Activated T-helper 2 cell treated with anti-CD3 and anti-CD28 coated beads, Interferon-gamma antibody, Interleukin-2, Interleukin-4, amounts not matched to agents 10 μg/mL and 5 μg/mL and 100 μg/mL, durations not matched to agents 14 hours and 24 hours and 36 hours (primary cell): ENCODE data around the gene KHSRP. TPM values are rescaled to one million over a fixed set of nuclear protein-coding genes. Genes with fewer than 3 reads are reported as not detected.
A peak's percentile ranks its signal among the peaks of the same experiment; 100 is the strongest.

Experiments used
- DNase-seq: peaks from one replicate; pipeline ENCODE4 v3.0.0; 2021; ENCODE audit warnings: low spot score
- H3K27ac Mint-ChIP-seq: one replicate; pipeline ENCODE4 v1.8.0; 2021; ENCODE audit warnings: mixed read lengths
- H3K27me3 Mint-ChIP-seq: one replicate; pipeline ENCODE4 v1.8.0; 2021; ENCODE audit warnings: low read depth, mixed read lengths
- H3K36me3 Mint-ChIP-seq: one replicate; pipeline ENCODE4 v1.8.0; 2021; ENCODE audit warnings: low read depth, mixed read lengths
- H3K4me1 Mint-ChIP-seq: one replicate; pipeline ENCODE4 v1.8.0; 2021; ENCODE audit warnings: low read depth, mixed read lengths
- H3K4me3 Mint-ChIP-seq: one replicate; pipeline ENCODE4 v1.8.0; 2021; ENCODE audit warnings: low read depth, mild to moderate bottlenecking, moderate library complexity, mixed read lengths
- H3K9me3 Mint-ChIP-seq: one replicate; pipeline ENCODE4 v1.8.0; 2021; ENCODE audit warnings: mixed read lengths
- intact Hi-C: fragments of 100-400 bp; cut with micrococcal nuclease; formaldehyde crosslinking; loops from one replicate; pipeline ENCODE4 v1.15.1; 2023
- total RNA-seq: library from RNA; stranded (reverse); gene quantifications from 2 replicates; pipeline ENCODE4 v1.2.3, GENCODE V29; 2022

KHSRP gene
- total RNA-seq, 1 donor from 2014 or later, result 413 TPM

DNA sequence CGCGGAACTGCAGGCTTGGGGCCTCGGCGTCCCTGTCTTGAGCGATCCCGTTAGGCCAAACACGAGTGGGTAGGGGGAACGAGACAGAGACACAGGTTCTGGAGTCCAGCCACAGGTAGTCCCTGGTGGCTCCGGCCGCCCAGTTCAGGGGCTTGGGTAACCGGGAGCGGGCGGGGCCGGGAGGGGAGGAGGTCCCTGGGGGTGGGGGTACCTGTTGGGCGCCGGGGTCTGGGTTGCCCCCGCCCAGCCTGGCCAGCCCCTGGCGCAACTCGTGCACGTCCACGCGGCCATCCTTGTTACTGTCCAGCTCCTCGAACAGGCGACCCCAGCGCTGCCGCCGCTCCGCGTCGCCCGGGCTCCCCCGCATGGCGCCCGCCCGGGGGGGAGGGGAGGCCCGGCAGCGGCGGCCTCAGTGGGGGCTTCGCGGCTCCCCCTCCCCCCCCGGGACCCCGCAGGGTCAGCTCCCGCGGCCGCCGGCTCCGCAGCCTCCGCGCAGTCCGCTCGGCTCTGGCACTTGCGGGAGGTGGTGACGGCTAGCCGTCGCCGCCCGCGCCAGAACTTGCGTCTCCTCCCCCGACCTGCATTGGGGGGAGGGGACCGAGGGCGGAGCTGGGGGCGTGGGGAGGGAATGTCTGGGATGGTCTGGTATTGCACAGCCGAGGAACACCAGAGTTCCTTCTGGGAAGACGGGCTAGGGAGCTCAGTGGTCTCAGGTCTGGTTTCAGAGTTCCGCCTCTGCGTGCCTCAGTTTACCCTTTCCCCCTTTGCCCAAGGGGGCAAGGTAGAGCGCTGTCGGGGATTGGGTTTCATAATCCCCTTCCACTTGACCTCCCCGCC, 34.9 kb upstream of the KHSRP start, which contains the start of gene SLC25A23:
TSS of gene SLC25A23 (minus strand) at position 531 of the 837 bp plus-strand sequence. CDS start at position 367, 164 bp downstream.
- H3K9me3 Mint-ChIP-seq, result peaks cover 9% of the 10 kb centered on the region
- no peaks in the 10 kb centered on the region for H3K27me3 Mint-ChIP-seq
- H3K27ac Mint-ChIP-seq, result peak within 1 kb of the TSS; percentile 48
- H3K4me1 Mint-ChIP-seq, result peaks cover 8% of the 10 kb centered on the region
- DNase-seq, result peak; percentile 53
- intact Hi-C loops, result loop anchor here (1.0 kb wide), 2 partner anchors 34 to 57 kb away; no protein-coding TSS in a partner anchor
- H3K4me3 Mint-ChIP-seq, result peak within 1 kb of the TSS; percentile 88
- H3K36me3 Mint-ChIP-seq, result peaks cover 20% of the 10 kb centered on the region

DNA sequence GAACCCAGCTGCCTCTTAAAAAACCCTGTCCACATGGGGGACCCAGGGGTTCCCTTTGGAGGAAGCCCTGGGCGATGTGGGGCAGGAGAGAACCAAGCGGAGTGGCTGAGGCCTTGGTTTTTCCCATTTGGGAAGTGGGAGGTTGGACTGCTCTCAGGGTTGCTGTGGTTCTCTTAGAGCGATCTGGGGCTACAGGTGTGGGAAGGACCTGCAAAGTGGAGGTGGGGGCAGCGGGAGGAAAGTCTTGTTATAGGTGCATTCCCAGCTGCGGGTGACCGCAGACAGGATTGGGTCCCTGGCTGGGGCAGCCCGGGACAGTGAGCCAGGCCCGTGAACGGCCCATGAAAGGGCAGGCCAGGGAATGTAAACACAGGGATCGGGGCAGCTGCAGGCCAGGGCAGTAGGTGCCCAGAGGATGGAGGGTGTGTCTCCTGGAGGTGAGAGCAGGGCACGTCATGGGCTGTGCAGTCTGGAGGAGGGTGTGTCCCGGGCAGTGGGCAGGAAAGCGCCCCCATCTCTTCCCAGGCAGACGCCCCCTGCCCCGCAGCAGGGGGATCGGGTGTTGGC, 34.2 kb upstream of the KHSRP start:
- peak overlapping the region; percentile 48 for H3K27ac Mint-ChIP-seq
- H3K4me3 Mint-ChIP-seq, result peak overlapping the region; percentile 86
- peaks cover 7% of the 10 kb centered on the region for H3K4me1 Mint-ChIP-seq
- intact Hi-C loops, result no loop called here
- peaks cover 15% of the 10 kb centered on the region for H3K9me3 Mint-ChIP-seq
- no peak for DNase-seq
- H3K36me3 Mint-ChIP-seq, result peaks cover 27% of the 10 kb centered on the region
- H3K27me3 Mint-ChIP-seq, result no peaks in the 10 kb centered on the region

DNA sequence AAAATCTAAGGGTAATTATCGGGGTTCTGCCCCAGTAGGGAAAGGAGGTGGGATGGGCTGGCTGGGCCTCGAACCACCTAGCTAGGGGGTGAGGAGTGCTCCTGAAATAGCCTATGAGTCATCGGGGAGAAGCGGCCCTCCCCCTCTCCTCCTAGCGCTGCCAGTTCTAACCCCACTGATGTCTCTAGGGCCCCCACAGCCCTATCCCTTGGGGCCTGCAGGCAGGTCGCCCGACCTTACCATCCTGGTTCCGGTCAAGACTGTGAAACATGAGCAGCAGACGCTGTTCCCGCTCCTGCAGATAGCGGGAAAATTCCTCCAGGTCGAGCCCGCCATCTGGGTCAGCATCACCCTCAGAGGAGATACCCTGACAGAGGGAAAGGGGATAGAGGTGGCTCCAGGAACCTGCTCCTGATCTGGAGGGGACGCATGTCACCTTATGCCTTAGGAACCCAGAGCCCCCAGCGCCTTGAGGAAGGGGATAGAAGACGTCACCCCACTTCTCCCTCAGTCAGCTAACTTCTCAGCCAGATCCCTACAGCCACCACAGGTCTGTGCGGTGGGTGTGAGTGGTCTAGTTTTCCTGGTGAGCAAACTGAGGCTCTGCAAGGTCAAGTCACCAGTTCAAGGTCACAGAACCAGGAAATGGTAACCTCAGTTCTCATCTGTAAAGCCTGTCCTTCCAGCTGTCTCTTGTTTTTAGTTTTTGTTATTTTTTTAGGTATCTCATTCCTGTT, 33.5 kb upstream of the KHSRP start:
- intact Hi-C loops, result no loop called here
- H3K27ac Mint-ChIP-seq, result no peak overlapping the region

DNA sequence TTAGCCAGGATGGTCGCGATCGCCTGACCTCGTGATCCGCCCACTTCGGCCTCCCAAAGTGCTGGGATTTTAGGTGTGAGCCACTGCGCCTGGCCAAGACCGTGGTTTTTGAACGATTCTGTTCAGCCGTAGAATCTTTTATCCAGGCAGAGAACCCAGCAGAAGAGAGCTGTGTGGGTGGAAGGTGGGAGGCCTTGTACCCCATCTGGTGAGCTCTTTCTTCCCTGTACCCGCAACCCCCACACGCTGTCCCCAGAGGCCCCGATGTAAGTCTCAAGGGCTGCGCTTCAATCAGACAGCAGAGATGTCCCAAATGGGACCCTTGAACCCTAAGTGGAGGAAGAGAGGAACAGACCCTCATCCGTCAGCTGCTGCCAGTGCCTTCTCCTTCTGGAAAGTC, 31.3 kb upstream of the KHSRP start:
- H3K27ac Mint-ChIP-seq, result no peak overlapping the region
- H3K27me3 Mint-ChIP-seq, result no peaks in the 10 kb centered on the region
- peaks cover 52% of the 10 kb centered on the region for H3K36me3 Mint-ChIP-seq
- intact Hi-C loops, result no loop called here
- no peak for DNase-seq
- H3K4me1 Mint-ChIP-seq, result peaks cover 6% of the 10 kb centered on the region
- peaks cover 19% of the 10 kb centered on the region for H3K9me3 Mint-ChIP-seq
- no peak overlapping the region for H3K4me3 Mint-ChIP-seq

More for the DNA sequence above, 33.5 kb upstream of the KHSRP start:
- H3K27me3 Mint-ChIP-seq, result no peaks in the 10 kb centered on the region
- peaks cover 6% of the 10 kb centered on the region for H3K4me1 Mint-ChIP-seq
- H3K4me3 Mint-ChIP-seq, result peak overlapping the region; percentile 86
- H3K36me3 Mint-ChIP-seq, result peaks cover 34% of the 10 kb centered on the region
- H3K9me3 Mint-ChIP-seq, result peaks cover 19% of the 10 kb centered on the region
- DNase-seq, result no peak

DNA sequence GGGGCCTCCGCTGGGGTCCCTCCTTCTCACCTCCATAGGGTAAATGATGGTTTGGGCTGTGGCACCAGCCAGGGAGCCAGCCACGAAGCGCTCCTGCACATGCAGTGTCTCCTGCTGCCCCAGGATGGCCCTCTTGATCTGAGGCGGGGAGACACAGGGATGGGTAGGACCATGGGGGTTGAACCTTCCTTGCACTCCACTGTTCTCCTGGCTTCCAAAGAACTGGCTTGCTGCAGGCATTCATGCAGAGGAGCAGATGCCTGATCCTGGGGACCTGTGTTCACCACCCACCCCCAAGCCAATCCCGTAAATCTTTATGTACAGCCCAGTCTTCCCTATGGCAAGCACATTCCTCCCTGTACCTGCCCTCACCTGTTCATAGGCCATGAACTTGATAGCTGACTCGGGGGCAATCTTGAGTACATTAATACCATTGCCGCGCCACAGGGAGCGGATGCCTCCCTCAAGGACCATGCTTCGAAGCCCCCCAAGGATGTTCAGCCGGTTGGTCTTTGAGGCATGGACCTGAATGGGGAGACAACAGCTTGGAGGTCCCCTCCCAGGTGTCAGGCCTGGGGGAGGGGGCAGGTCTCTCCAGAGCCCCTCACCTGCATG, 29.4 kb upstream of the KHSRP start:
- no peak overlapping the region for H3K4me3 Mint-ChIP-seq
- no peak overlapping the region for H3K27ac Mint-ChIP-seq
- intact Hi-C loops, result no loop called here
- H3K27me3 Mint-ChIP-seq, result no peaks in the 10 kb centered on the region
- H3K9me3 Mint-ChIP-seq, result peaks cover 19% of the 10 kb centered on the region
- peaks cover 6% of the 10 kb centered on the region for H3K4me1 Mint-ChIP-seq
- DNase-seq, result no peak
- peaks cover 57% of the 10 kb centered on the region for H3K36me3 Mint-ChIP-seq

DNA sequence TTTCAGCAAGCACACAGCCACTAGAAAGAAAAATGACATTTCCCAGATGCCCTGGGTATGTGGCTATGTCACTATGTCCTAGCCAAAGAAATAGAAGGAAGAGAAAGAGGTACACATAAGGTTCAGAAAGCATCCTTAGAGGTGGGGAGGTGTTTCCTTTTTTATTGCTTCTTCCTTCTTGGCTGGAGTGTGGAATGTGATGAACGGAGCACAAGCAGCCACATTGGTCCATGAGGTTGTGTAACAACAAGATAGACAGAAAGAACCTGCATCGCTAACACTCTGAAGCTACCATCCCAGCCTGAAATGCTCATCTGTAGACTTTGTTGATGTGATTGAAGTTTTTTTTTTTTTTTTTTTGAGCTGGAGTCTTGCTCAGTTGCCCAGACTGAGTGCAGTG, 28.3 kb upstream of the KHSRP start:
- intact Hi-C loops, result no loop called here
- H3K4me1 Mint-ChIP-seq, result no peaks in the 10 kb centered on the region
- peaks cover 57% of the 10 kb centered on the region for H3K36me3 Mint-ChIP-seq
- no peak for DNase-seq
- H3K27me3 Mint-ChIP-seq, result no peaks in the 10 kb centered on the region
- H3K9me3 Mint-ChIP-seq, result peaks cover 19% of the 10 kb centered on the region
- H3K27ac Mint-ChIP-seq, result no peak overlapping the region
- H3K4me3 Mint-ChIP-seq, result no peak overlapping the region

DNA sequence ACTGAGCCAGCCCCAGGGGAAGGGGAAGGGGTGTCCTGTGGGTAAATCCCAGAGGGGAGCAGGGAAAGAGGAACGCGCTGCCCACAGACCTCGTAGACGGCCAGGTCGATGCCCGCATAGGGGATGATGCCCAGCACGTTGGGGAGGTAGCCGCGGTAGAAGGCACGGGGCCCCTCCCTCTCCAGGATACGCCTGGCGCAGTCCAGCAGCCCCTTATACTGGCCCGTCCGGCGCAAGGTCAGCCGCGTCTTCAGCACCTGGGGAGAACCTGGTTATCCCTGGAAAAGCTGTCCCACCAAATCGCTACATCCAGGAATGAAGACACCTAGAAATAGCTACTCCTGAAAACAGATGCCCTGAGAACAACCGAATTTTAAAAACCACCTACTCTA, 27.6 kb upstream of the KHSRP start:
- Mint-ChIP-seq H3K27me3 (no peaks in the 10 kb centered on the region), H3K4me3 (no peak overlapping the region), H3K4me1 (no peaks in the 10 kb centered on the region), H3K27ac (no peak overlapping the region), H3K9me3 (peaks cover 19% of the 10 kb centered on the region), H3K36me3 (peaks cover 57% of the 10 kb centered on the region)
- DNase-seq, result no peak
- intact Hi-C loops, result no loop called here

DNA sequence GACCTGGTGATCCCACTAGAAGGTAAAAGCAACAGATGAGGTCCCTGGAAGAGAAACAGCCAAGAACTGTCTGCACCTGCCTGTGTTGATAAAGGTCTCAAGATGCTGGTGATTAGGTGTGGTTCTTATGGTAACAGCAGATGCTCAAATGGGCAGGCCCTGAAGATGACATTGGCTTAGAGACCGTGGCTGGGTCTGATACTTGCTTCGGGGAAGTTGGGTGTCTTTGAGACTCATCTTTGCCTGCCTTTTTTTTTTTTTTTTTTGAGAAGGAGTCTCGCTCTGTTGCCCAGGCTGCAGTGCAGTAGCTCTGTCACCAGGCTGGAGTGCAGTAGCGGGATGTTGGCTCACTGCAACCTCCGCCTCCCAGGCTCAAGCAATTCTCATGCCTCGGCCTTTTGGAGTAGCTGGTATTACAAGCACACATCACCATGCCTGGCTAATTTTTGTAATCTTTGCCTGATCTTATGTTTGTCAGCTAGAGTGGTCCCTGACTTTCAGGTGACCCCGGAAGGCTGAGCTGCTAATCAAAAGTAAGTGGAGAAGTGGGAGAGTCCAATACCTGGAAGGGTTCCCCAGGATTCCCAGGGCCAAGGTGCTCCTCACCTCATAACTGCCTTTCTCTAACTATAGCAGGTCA, 27.1 kb upstream of the KHSRP start:
- no peak overlapping the region for H3K27ac Mint-ChIP-seq

DNA sequence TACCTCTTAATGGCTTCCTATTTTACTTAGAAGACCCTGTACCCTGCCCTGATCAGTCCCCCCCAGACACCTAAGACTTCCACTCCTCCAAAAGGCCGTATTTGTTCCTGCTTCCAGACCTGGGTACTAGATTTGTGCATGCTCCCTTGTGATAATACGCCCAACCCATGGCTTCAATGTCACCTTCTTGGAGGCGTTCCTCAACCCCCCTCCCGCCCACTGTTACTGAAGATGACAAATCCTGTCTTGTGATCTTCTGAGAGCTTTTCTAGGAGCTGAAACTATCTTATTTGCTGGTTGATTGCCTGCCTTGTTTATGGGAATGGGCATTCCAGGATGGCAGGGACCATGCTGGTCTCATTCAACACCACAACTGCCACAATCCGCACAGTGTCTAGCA, 25.6 kb upstream of the KHSRP start:
- DNase-seq, result no peak
- no peak overlapping the region for H3K27ac Mint-ChIP-seq
- no peaks in the 10 kb centered on the region for H3K4me1 Mint-ChIP-seq
- intact Hi-C loops, result no loop called here
- peaks cover 15% of the 10 kb centered on the region for H3K9me3 Mint-ChIP-seq
- H3K36me3 Mint-ChIP-seq, result peaks cover 43% of the 10 kb centered on the region
- no peaks in the 10 kb centered on the region for H3K27me3 Mint-ChIP-seq
- no peak overlapping the region for H3K4me3 Mint-ChIP-seq

More for the DNA sequence above, 27.1 kb upstream of the KHSRP start:
- peaks cover 57% of the 10 kb centered on the region for H3K36me3 Mint-ChIP-seq
- no peaks in the 10 kb centered on the region for H3K4me1 Mint-ChIP-seq
- intact Hi-C loops, result no loop called here
- no peaks in the 10 kb centered on the region for H3K27me3 Mint-ChIP-seq
- H3K4me3 Mint-ChIP-seq, result no peak overlapping the region
- DNase-seq, result no peak
- peaks cover 19% of the 10 kb centered on the region for H3K9me3 Mint-ChIP-seq

DNA sequence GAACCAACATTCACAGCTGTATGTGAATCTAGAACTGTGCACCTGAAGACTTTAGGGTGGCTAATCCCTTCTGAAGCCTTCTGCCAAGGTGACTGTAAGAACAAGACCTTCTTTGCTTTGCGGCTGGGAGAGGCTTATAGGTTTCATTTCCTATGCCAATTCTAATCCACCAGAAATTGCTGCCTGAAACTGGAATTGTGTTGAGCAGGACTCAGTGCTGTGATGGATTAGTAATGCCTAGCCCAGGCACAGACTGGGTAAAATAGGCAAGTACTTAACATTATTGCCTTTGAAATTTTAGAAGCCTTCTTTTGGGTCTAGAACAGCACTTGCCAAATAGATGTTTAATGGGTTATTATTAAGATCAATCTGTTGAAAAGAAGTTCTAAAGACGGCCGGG, 23.4 kb upstream of the KHSRP start:
- H3K4me3 Mint-ChIP-seq, result no peak overlapping the region
- H3K9me3 Mint-ChIP-seq, result no peaks in the 10 kb centered on the region
- H3K4me1 Mint-ChIP-seq, result no peaks in the 10 kb centered on the region
- DNase-seq, result no peak
- intact Hi-C loops, result no loop called here
- no peak overlapping the region for H3K27ac Mint-ChIP-seq
- H3K36me3 Mint-ChIP-seq, result peaks cover 22% of the 10 kb centered on the region
- H3K27me3 Mint-ChIP-seq, result no peaks in the 10 kb centered on the region

DNA sequence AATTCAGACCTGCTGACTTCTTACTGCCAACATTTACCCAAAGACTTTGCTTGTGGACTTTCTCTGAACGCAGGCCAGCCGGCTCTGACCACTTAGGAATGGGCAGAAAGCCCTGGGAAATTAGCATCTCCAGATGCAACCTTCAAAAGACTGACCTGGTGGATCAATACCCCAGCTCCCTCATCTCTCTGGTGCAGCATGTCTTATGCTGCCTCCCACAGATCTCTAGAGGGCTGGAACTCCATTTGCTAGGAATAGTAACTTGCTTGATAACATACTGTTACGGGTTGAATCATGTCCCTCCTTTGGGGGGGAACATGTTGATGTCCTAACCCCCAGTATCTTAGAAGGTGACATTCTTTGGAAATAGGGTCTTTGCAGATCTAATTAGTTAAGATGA, 21.8 kb upstream of the KHSRP start:
- intact Hi-C loops, result no loop called here
- H3K27ac Mint-ChIP-seq, result no peak overlapping the region
- peaks cover 7% of the 10 kb centered on the region for H3K36me3 Mint-ChIP-seq
- no peaks in the 10 kb centered on the region for H3K9me3 Mint-ChIP-seq
- no peaks in the 10 kb centered on the region for H3K27me3 Mint-ChIP-seq
- H3K4me3 Mint-ChIP-seq, result no peak overlapping the region
- no peaks in the 10 kb centered on the region for H3K4me1 Mint-ChIP-seq
- DNase-seq, result no peak

DNA sequence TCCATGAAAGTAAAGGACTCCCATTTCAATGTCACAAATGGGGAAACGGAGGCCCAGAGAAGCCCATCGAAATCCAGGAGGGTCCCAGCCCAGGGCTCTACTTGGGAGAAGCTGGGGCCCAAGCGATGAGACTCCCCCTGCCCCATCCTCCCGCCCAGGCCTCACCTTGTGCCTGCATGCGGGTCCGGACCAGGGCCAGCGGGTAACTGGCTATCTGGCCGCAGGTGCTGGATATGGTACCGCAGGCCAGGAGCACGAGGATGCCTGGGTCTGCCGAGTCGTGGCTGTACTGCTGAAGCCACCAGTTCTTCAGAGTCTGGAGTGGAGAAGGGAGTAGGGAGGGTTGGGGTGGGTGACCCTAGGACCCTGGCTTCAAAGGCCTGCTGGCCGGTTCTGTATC, 19.4 kb upstream of the KHSRP start:
- Mint-ChIP-seq H3K27ac (no peak overlapping the region), H3K4me1 (no peaks in the 10 kb centered on the region), H3K27me3 (no peaks in the 10 kb centered on the region), H3K4me3 (no peak overlapping the region), H3K36me3 (no peaks in the 10 kb centered on the region), H3K9me3 (no peaks in the 10 kb centered on the region)
- intact Hi-C loops, result no loop called here
- DNase-seq, result no peak
